HG02884 (cell line): ENCODE measurements around the gene CNN2.

Source experiments
- ATAC-seq: cut with Tn5 transposase; IDR thresholded peaks from one replicate; pipeline ENCODE4 v1.9.1; 2021; ENCODE audit warnings: mild to moderate bottlenecking, moderate library complexity; ENCODE audit not compliant: unreplicated experiment

The CNN2 gene

DNA sequence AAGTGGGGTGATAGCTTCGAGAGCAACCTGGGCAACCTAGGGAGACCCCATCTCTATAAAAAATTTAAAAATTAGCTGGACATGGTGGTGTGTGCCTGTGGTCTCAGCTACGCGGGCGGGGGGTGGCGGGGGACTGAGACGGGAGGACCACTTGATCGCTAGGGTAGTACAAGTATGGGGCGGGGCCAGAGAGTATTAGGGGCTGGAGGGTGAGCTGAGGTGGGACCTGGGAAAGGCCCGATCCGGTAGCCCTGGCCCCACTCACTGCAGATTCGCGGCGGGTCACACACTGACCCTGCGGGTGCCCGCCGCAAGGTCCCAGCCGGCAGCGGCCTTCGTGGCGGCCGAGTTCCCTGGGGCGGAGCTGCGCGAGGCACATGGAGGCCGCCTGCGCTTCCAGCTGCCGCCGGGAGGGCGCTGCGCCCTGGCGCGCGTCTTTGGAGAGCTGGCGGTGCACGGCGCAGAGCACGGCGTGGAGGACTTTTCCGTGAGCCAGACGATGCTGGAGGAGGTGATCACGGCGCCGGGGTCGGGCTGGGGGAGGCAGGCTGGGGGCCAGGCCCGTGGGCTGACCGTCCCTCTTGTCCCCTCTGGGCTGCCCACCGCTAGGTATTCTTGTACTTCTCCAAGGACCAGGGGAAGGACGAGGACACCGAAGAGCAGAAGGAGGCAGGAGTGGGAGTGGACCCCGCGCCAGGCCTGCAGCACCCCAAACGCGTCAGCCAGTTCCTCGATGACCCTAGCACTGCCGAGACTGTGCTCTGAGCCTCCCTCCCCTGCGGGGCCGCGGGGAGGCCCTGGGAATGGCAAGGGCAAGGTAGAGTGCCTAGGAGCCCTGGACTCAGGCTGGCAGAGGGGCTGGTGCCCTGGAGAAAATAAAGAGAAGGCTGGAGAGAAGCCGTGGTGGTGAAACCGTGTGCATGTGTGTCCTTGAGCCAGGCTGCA lies 38.5 kb downstream of the CNN2 start:
- ATAC-seq, result no peak

GRCh38 chr19:1065606-1066109 lies 39.2 kb downstream of the CNN2 start:
- ATAC-seq, result no peak

DNA sequence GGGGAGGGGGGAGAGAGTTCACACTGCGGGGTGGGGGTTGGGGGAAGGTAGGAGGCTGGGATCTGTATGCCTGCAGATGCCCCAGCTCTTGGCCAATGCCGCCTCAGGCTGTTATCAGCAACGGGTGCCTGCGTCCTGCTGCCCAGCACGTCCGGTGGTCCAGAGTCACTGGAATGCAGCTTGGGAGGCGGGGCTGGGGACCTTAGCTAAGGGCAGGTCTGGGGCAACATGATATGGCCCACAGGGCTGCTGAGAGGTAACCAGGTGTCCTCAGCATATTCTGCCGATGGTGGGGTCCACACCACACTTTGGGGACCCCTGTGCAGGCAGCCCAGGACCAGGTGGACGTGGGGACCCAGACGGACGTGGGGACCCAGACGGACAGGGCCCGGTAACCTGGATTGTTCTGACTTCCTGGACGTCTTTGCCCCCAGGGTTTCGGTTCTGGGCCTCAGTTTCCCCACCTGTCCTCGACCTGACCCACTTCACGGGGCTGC lies 39.9 kb downstream of the CNN2 start:
- ATAC-seq, result no peak

- no peak for ATAC-seq
These were observed 40.4 kb downstream of the CNN2 start, which contains the start of gene ARHGAP45 for GRCh38 chr19:1066748-1067340. ARHGAP45 (plus strand) TSS chr19:1067167; CDS start chr19:1067406, 239 bp downstream.

- no peak for ATAC-seq
These were observed 41.0 kb downstream of the CNN2 start for GRCh38 chr19:1067341-1067957.

DNA sequence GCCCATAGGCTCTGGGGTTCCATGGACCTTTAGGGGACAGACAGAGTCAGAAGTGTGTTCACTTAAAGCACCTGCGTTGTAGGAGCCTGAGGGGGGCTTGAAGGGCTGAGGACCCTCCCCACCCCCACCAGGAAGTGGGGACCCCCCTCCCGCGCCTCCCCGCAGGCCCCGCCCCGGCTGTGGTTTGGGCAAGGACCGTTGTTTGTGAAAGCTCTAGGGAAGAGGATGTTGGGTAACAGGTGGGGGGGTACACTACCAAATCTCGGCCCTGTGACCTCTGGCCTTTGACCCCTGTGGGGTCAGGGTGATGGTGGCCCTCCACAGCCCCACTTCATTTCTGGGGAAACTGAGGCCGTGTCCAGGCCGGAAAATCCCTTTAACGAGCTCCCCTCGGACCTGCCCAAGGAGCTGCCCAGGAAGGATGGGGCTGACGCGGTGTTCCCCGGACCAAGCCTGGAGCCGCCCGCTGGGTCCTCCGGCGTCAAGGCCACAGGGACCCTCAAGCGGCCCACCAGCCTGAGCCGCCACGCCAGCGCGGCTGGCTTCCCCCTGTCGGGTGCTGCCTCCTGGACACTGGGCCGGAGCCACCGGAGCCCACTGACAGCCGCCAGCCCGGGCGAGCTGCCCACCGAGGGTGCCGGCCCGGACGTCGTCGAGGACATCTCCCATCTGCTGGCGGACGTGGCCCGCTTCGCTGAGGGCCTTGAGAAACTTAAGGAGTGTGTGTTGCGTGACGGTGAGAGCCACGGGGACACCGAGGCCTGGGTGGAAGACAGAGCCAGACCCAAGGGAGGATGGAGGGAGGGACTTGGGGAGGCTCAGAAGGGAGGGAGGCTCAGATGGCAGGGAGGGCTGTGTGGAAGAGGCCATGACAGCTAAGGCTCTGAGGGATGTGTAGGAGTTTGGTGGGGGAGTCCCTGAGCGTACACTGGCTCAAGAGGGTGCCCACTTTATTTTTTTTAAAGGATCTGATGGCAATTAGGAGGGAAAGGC lies 41.9 kb downstream of the CNN2 start:
- no peak for ATAC-seq

DNA sequence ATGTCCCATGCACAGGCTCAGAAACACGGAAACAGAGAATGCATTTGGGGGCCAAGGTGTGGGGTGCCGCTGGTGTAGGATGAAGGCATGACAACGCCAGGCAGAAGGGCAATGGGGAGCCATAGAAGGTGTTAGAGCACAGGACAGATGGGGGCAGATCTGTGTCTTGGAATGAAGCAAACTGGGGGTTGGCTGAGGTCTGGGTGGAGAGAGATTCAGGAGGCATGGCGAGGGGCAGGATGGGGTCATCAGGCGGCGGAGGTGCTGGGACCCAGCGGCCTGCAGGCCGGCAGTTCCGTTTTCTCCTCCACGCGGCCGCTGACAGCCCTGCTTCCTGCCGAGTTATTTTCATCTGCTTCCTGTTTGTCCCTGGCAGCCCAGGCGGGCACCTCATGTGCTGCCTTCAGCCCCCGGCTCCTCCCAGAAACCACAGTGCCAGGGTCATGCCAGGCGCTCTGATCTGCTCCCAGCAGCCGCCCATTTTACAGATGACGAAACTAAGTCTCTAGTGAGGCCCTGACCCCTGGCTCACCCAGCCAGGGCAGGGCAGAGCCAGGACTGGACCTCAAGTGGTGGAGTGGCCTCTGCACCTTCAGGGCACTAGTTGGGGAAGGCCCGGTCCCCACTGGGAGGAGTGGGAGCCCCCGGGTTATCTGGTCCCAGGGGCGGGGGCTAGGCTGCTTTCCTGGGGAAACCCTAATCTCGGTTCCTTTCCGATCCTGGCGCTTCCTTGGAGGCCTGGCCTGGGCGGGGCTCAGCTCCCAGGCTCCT lies 42.8 kb downstream of the CNN2 start:
- no peak for ATAC-seq

GRCh38 chr19:1070576-1070930 lies 44.1 kb downstream of the CNN2 start:
- no peak for ATAC-seq

- ATAC-seq, result no peak
These were observed 44.8 kb downstream of the CNN2 start for GRCh38 chr19:1070931-1071791.

DNA sequence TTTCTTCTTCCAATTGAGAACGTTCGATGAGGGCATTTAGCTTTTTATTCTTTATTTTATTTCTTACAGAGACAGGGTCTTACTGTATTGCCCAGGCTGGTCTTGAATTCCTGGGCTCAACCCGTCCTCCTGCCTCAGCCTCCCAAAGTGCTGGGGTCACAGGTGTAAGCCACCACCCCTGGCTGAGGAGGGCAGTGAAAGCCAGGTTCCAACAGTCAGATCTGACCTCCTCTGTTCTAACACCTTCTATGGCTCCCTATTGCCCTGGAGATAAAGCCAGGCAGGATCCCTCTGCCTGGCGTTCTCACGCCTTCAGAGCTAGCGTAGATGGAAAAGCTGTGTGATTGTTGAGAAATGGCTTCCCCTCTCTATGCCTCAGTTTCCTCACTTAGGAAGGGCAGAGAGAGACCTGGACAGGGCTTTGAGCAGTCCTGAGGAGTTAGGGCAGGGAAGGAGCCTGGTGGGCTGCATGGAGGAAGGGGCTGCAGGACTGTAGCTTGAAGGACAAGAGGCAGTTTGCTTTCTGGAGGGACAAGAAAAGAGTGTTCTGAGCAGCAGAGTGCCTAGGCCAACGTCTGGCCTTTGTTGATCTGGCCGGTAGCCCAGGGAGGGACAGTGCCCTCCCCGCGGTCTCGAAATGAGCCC lies 46.1 kb downstream of the CNN2 start:
- ATAC-seq, result no peak

DNA sequence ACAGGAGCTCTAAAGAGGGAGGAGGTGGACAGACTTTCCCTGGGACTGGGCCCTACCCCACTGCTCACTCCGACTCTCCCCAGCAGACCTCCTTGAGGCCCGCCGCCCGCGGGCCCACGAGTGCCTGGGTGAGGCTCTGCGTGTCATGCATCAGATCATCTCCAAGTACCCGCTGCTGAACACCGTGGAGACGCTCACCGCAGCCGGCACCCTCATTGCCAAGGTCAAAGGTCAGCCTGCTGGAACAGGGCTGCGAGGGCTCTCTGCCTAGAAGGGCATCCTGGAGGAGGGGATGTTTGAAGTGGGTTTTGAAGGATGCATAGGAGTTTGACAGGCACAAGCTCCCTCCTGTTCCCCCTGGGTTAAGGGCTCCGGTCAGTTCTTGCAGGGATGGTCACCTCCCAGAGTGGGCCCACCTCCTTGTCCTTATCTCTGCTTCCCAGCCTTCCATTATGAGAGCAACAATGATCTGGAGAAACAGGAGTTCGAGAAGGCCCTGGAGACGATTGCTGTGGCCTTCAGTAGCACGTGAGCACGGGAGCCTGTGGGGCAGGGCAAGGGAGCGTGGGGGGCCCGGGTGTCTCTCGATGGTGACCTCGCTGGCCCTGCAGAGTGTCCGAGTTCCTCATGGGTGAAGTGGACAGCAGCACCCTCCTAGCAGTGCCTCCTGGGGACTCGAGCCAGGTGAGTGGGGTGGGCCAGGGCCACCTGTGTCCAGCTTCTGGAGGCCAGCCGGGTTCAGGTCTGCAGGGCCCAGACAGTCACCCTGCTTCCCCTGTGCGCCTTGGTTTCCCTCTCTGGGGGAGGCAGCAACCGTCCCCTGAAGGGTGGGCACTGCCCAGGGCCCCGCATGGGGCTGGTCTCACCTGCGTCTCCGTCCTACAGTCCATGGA lies 46.9 kb downstream of the CNN2 start:
- no peak for ATAC-seq

- no peak for ATAC-seq
These were observed 47.6 kb downstream of the CNN2 start for GRCh38 chr19:1073956-1074517.

GRCh38 chr19:1074544-1075283 lies 48.3 kb downstream of the CNN2 start:
- ATAC-seq, result no peak

DNA sequence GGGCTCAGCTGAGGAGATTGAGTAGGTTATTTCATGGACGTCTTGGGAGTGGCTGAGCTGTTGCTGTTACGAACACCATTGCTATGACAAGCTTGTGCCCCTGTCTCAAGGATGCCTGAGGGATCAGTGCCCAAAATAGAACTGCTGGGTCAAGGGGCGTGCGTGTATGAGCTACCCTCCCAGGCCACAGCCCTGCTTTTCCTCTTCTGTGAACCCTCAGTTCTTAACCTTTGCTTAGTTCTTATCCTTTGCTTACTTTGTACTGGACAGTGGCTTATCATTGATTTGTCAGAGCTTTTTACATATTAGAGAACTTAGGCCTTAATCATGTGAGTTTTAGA lies 49.6 kb downstream of the CNN2 start:
- no peak for ATAC-seq

DNA sequence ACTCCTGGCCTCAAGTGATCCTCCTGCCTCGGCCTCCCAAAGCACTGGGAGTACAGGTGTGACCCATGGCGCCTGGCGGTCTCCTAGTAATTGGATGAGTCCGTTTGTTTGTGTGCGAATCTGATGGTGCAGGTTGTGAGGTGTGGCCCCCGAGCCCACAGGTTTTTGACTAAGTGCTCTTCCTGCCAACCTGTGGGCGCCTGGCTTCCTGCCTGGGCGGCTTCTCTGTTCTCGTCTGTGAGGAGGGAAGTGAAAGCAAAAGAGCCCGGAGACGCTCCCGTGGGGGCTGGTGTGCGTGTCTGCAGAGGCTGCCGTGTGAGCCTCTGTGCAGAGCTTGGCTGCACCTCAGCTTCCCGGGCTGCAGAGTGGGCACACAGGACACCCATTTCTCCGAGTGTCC lies 50.5 kb downstream of the CNN2 start:
- peak; percentile 69 for ATAC-seq

DNA sequence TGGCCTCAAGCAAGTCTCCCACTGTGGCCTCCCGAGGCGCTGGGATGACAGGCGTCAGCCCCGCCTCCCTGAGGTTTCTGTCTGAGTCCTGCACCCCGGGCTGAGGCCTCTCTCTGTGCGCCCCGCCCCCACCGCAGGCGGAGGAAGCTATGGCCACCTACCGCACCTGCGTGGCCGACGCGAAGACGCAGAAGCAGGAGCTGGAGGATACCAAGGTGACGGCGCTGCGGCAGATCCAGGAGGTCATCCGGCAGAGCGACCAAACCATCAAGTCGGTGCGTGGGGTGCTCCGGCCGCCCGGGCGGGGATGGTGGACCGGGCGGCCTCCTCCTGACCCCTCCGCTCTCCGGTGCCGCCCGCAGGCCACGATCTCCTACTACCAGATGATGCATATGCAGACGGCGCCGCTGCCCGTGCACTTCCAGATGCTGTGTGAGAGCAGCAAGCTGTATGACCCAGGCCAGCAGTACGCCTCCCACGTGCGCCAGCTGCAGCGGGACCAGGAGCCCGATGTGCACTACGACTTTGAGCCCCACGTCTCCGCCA lies 53.2 kb downstream of the CNN2 start:
- ATAC-seq, result no peak
